LNCaP clone FGC (cell line): ENCODE measurements around the gene PROX1.

ENCODE experiments used
- DNase-seq: peaks from one replicate; pipeline ENCODE4 v3.0.0-alpha.2; 2011; ENCODE audit warnings: low read depth
- H3K4me3 ChIP-seq: 2 replicates; pipeline ENCODE4 v1.5.1; 2011; ENCODE audit warnings: mild to moderate bottlenecking, low read depth, low read length, control low read depth
- CTCF ChIP-seq: IDR thresholded peaks from 2 replicates; pipeline ENCODE4 v1.5.1; 2012; ENCODE audit warnings: mild to moderate bottlenecking; ENCODE audit not compliant: control insufficient read depth, insufficient read depth; ENCODE audit errors: extremely low read depth

Gene PROX1

GRCh38 chr1:213979751-213980586 is 7.8 kb upstream of the PROX1 start:
- no peak for TF ChIP-seq CTCF
- no peak overlapping the region for H3K4me3 ChIP-seq

GRCh38 chr1:213980906-213981305 is 6.9 kb upstream of the PROX1 start:
- H3K4me3 ChIP-seq: no peak overlapping the region
- DNase-seq: no peak
- TF ChIP-seq CTCF: no peak

More at GRCh38 chr1:213979751-213980586, 7.8 kb upstream of the PROX1 start:
- DNase-seq: no peak

- no peak for DNase-seq
- no peak for TF ChIP-seq CTCF
- no peak overlapping the region for H3K4me3 ChIP-seq
Observed at GRCh38 chr1:213982289-213982671, 5.5 kb upstream of the PROX1 start.

- no peak for DNase-seq
- H3K4me3 ChIP-seq: no peak overlapping the region
- TF ChIP-seq CTCF: no peak
Observed at GRCh38 chr1:213982672-213983492, 4.9 kb upstream of the PROX1 start.

GRCh38 chr1:213983493-213984386 is 4.0 kb upstream of the PROX1 start:
- TF ChIP-seq CTCF: no peak
- no peak for DNase-seq
- H3K4me3 ChIP-seq: no peak overlapping the region

- no peak for TF ChIP-seq CTCF
- no peak overlapping the region for H3K4me3 ChIP-seq
- DNase-seq: no peak
Observed at GRCh38 chr1:213984387-213985208, 3.2 kb upstream of the PROX1 start.
